ENCODE data around the gene LYRM4. TPM values are rescaled to one million over a fixed set of nuclear protein-coding genes. Genes with fewer than 3 reads are reported as not detected.

The LYRM4 gene
- 9.1 TPM for total RNA-seq (ENCODE audit: insufficient read depth, low replicate concordance)

GRCh38 chr6:5260661-5261544, at the start of gene LYRM4, which contains the start of gene FARS2:
LYRM4 (minus strand) TSS chr6:5260950; CDS start chr6:5260733, 217 bp downstream.
FARS2 (plus strand) TSS chr6:5261513.
- peak; percentile 96 for DNase-seq (ENCODE audit: low spot score)

- no peak for DNase-seq (ENCODE audit: low spot score)
Measured at GRCh38 chr6:5308066-5308465, 47.3 kb upstream of the LYRM4 start.

GRCh38 chr6:5307058-5307457, 46.3 kb upstream of the LYRM4 start:
- no peak for DNase-seq (ENCODE audit: low spot score)

GRCh38 chr6:5305968-5306626, 45.3 kb upstream of the LYRM4 start:
- DNase-seq (ENCODE audit: low spot score): peak; percentile 32

- DNase-seq (ENCODE audit: low spot score): no peak
Measured at GRCh38 chr6:5303682-5304081, 42.9 kb upstream of the LYRM4 start.

- no peak for DNase-seq (ENCODE audit: low spot score)
Measured at GRCh38 chr6:5302995-5303622, 42.4 kb upstream of the LYRM4 start.

- DNase-seq (ENCODE audit: low spot score): no peak
Measured at GRCh38 chr6:5302220-5302946, 41.6 kb upstream of the LYRM4 start.

GRCh38 chr6:5300206-5300764, 39.5 kb upstream of the LYRM4 start:
- DNase-seq (ENCODE audit: low spot score): no peak

- no peak for DNase-seq (ENCODE audit: low spot score)
Measured at GRCh38 chr6:5295623-5296022, 34.9 kb upstream of the LYRM4 start.

GRCh38 chr6:5294392-5295211, 33.9 kb upstream of the LYRM4 start:
- DNase-seq (ENCODE audit: low spot score): no peak

- no peak for DNase-seq (ENCODE audit: low spot score)
Measured at GRCh38 chr6:5293692-5294091, 32.9 kb upstream of the LYRM4 start.

GRCh38 chr6:5292154-5292553, 31.4 kb upstream of the LYRM4 start:
- peak; percentile 37 for DNase-seq (ENCODE audit: low spot score)

GRCh38 chr6:5290500-5290899, 29.8 kb upstream of the LYRM4 start:
- no peak for DNase-seq (ENCODE audit: low spot score)

GRCh38 chr6:5290097-5290496, 29.3 kb upstream of the LYRM4 start:
- no peak for DNase-seq (ENCODE audit: low spot score)

GRCh38 chr6:5287966-5288297, 27.2 kb upstream of the LYRM4 start:
- no peak for DNase-seq (ENCODE audit: low spot score)

- DNase-seq (ENCODE audit: low spot score): no peak
Measured at GRCh38 chr6:5287205-5287965, 26.6 kb upstream of the LYRM4 start.

GRCh38 chr6:5286780-5287179, 26.0 kb upstream of the LYRM4 start:
- DNase-seq (ENCODE audit: low spot score): no peak

GRCh38 chr6:5285526-5285925, 24.8 kb upstream of the LYRM4 start:
- no peak for DNase-seq (ENCODE audit: low spot score)

- no peak for DNase-seq (ENCODE audit: low spot score)
Measured at GRCh38 chr6:5285081-5285480, 24.3 kb upstream of the LYRM4 start.

GRCh38 chr6:5282191-5282623, 21.5 kb upstream of the LYRM4 start:
- no peak for DNase-seq (ENCODE audit: low spot score)

All from umbilical cord (tissue), 2 donors.